WTC11 (cell line): ENCODE data around the gene VTA1. TPM values are rescaled to one million over a fixed set of nuclear protein-coding genes. Genes with fewer than 3 reads are reported as not detected.

ENCODE experiments used
- ATAC-seq: fragments of 200-7000 bp; cut with Tn5 transposase; 2 replicates; pipeline ENCODE4 v1.10.0; 2021; ENCODE audit warnings: mild to moderate bottlenecking, moderate library complexity
- CTCF ChIA-PET: fragments of 300-600 bp; sonication (Branson Sonifier 250); formaldehyde crosslinking; loops from one replicate; lab custom pipeline; 2021; ENCODE audit warnings: antibody characterized with exemption; lab: Charles Lee
- POLR2A ChIA-PET: fragments of 350-600 bp; sonication (Branson Sonifier 250); formaldehyde crosslinking; loops from one replicate; lab custom pipeline; 2021; ENCODE audit warnings: antibody characterized with exemption; lab: Charles Lee
- DNase-seq: peaks from one replicate; pipeline ENCODE4 v3.0.0; 2021; ENCODE audit warnings: low spot score
- H3K27ac Mint-ChIP-seq: 2 replicates; pipeline ENCODE4 v1.8.0; 2021; ENCODE audit warnings: mixed read lengths
- H3K27me3 Mint-ChIP-seq: 2 replicates; pipeline ENCODE4 v1.8.0; 2021; ENCODE audit warnings: low read depth, mild to moderate bottlenecking, moderate library complexity, mixed read lengths
- H3K36me3 Mint-ChIP-seq: 2 replicates; pipeline ENCODE4 v1.8.0; 2021; ENCODE audit warnings: mixed read lengths
- H3K4me1 Mint-ChIP-seq: 2 replicates; pipeline ENCODE4 v1.8.0; 2022; ENCODE audit warnings: mixed read lengths
- H3K4me3 Mint-ChIP-seq: 2 replicates; pipeline ENCODE4 v1.8.0; 2021; ENCODE audit warnings: mild to moderate bottlenecking, moderate library complexity, mixed read lengths
- H3K9me3 Mint-ChIP-seq: 2 replicates; pipeline ENCODE4 v1.8.0; 2021; ENCODE audit warnings: mixed read lengths
- ATF1 ChIP-seq: sonication (generic); formaldehyde crosslinking; IDR thresholded peaks from 2 replicates; pipeline ENCODE4 v1.8.1; 2023; ENCODE audit warnings: mild to moderate bottlenecking, moderate library complexity, missing genetic modification reagents
- RORB ChIP-seq: fragments of 250-450 bp; sonication (Bioruptor Pico); IDR thresholded peaks from 2 replicates; pipeline ENCODE4 v1.9.0; 2021; ENCODE audit warnings: mild to moderate bottlenecking
- ZNF138 ChIP-seq: sonication (generic); formaldehyde crosslinking; conservative IDR thresholded peaks from 2 replicates; pipeline ENCODE4 v1.8.1; 2022; ENCODE audit warnings: mild to moderate bottlenecking, moderate library complexity, missing genetic modification reagents
- ZNF232 ChIP-seq: sonication (generic); formaldehyde crosslinking; IDR thresholded peaks from 2 replicates; pipeline ENCODE4 v1.8.0; 2022; ENCODE audit warnings: mild to moderate bottlenecking, missing genetic modification reagents
- ZNF263 ChIP-seq: sonication (generic); formaldehyde crosslinking; IDR thresholded peaks from 2 replicates; pipeline ENCODE4 v1.8.1; 2022; ENCODE audit warnings: low read depth, mild to moderate bottlenecking, moderate library complexity, missing genetic modification reagents
- total RNA-seq: library from RNA; stranded (reverse); gene quantifications from 3 replicates; pipeline ENCODE4 v1.2.3, GENCODE V29; 2021
- TF ChIP-seq, protein P1 (sequence below): sonication (generic); formaldehyde crosslinking; IDR thresholded peaks from 2 replicates; pipeline ENCODE4 v1.8.1; 2023; ENCODE audit warnings: mild to moderate bottlenecking, missing genetic modification reagents
- TF ChIP-seq, protein P2 (sequence below): sonication (generic); formaldehyde crosslinking; IDR thresholded peaks from 2 replicates; pipeline ENCODE4 v1.8.0; 2022; ENCODE audit warnings: mild to moderate bottlenecking, missing genetic modification reagents
- TF ChIP-seq, protein P3 (sequence below): sonication (generic); formaldehyde crosslinking; IDR thresholded peaks from 2 replicates; pipeline ENCODE4 v1.8.1; 2023; ENCODE audit warnings: mild to moderate bottlenecking, missing genetic modification reagents, borderline replicate concordance
- TF ChIP-seq, protein P4 (sequence below): sonication (generic); formaldehyde crosslinking; IDR thresholded peaks from 2 replicates; pipeline ENCODE4 v1.8.1; 2022; ENCODE audit warnings: mild to moderate bottlenecking, moderate library complexity, missing genetic modification reagents
- TF ChIP-seq, protein P5 (sequence below): sonication (generic); formaldehyde crosslinking; IDR thresholded peaks from 2 replicates; pipeline ENCODE4 v1.8.1; 2023; ENCODE audit warnings: mild to moderate bottlenecking, moderate library complexity, missing genetic modification reagents
- TF ChIP-seq, protein P6 (sequence below): sonication (generic); formaldehyde crosslinking; IDR thresholded peaks from 2 replicates; pipeline ENCODE4 v1.8.1; 2022; ENCODE audit warnings: missing genetic modification reagents, borderline replicate concordance
- TF ChIP-seq, protein P7 (sequence below): fragments of 250-450 bp; sonication (Bioruptor Pico); IDR thresholded peaks from 2 replicates; pipeline ENCODE4 v1.9.0; 2021; ENCODE audit warnings: mild to moderate bottlenecking
- TF ChIP-seq, protein P8 (sequence below): sonication (generic); formaldehyde crosslinking; IDR thresholded peaks from 2 replicates; pipeline ENCODE4 v1.8.1; 2022; ENCODE audit warnings: low read depth, mild to moderate bottlenecking, moderate library complexity, missing genetic modification reagents, borderline replicate concordance

Gene VTA1
- total RNA-seq, 1 experiment from 2014 or later, result 55.4 TPM

DNA sequence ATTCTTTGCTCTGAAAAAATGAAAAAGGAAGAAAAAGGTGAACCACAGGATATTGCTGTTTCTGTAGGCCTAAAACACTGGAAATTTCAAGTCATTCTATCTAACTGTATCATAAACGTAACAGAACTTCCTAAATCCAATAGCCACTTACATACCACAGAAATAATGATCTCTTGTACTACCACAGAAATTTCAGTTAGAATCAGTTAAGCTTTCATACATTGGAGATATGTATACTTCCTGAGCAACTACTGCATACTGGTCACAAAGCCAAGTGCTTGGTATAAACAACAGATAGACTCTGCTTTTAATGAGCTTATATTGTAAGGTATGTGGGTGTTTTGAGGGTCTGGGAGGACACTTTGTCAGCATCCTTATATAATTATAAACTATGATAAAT lies 38.6 kb downstream of the VTA1 start:
- ChIA-PET CTCF (interaction anchor here (0.6 to 1.5 kb wide), 5 partner anchors 10 to 47 kb away, joined by 3 to 5 read pairs (median 3); partner anchors contain the start of genes NMBR and VTA1), POLR2A (no interaction called here)

More for the DNA sequence above, 38.6 kb downstream of the VTA1 start:
- ATAC-seq, result no peak
- H3K4me3 Mint-ChIP-seq, result no peak overlapping the region
- no peaks in the 10 kb centered on the region; the same call in none of the 2 replicates for H3K36me3 Mint-ChIP-seq
- TF ChIP-seq, protein P1, sequence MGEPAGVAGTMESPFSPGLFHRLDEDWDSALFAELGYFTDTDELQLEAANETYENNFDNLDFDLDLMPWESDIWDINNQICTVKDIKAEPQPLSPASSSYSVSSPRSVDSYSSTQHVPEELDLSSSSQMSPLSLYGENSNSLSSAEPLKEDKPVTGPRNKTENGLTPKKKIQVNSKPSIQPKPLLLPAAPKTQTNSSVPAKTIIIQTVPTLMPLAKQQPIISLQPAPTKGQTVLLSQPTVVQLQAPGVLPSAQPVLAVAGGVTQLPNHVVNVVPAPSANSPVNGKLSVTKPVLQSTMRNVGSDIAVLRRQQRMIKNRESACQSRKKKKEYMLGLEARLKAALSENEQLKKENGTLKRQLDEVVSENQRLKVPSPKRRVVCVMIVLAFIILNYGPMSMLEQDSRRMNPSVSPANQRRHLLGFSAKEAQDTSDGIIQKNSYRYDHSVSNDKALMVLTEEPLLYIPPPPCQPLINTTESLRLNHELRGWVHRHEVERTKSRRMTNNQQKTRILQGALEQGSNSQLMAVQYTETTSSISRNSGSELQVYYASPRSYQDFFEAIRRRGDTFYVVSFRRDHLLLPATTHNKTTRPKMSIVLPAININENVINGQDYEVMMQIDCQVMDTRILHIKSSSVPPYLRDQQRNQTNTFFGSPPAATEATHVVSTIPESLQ (CRISPR knock-in tag), result no peak
- TF ChIP-seq, protein P2, sequence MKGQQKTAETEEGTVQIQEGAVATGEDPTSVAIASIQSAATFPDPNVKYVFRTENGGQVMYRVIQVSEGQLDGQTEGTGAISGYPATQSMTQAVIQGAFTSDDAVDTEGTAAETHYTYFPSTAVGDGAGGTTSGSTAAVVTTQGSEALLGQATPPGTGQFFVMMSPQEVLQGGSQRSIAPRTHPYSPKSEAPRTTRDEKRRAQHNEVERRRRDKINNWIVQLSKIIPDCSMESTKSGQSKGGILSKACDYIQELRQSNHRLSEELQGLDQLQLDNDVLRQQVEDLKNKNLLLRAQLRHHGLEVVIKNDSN, result no peak
- TF ChIP-seq ZNF263 (CRISPR knock-in tag), result no peak
- no peak for TF ChIP-seq ZNF138 (CRISPR knock-in tag)
- no peak for TF ChIP-seq RORB (CRISPR knock-in tag)
- TF ChIP-seq ATF1 (CRISPR knock-in tag), result no peak
- TF ChIP-seq, protein P3, sequence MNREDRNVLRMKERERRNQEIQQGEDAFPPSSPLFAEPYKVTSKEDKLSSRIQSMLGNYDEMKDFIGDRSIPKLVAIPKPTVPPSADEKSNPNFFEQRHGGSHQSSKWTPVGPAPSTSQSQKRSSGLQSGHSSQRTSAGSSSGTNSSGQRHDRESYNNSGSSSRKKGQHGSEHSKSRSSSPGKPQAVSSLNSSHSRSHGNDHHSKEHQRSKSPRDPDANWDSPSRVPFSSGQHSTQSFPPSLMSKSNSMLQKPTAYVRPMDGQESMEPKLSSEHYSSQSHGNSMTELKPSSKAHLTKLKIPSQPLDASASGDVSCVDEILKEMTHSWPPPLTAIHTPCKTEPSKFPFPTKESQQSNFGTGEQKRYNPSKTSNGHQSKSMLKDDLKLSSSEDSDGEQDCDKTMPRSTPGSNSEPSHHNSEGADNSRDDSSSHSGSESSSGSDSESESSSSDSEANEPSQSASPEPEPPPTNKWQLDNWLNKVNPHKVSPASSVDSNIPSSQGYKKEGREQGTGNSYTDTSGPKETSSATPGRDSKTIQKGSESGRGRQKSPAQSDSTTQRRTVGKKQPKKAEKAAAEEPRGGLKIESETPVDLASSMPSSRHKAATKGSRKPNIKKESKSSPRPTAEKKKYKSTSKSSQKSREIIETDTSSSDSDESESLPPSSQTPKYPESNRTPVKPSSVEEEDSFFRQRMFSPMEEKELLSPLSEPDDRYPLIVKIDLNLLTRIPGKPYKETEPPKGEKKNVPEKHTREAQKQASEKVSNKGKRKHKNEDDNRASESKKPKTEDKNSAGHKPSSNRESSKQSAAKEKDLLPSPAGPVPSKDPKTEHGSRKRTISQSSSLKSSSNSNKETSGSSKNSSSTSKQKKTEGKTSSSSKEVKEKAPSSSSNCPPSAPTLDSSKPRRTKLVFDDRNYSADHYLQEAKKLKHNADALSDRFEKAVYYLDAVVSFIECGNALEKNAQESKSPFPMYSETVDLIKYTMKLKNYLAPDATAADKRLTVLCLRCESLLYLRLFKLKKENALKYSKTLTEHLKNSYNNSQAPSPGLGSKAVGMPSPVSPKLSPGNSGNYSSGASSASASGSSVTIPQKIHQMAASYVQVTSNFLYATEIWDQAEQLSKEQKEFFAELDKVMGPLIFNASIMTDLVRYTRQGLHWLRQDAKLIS (CRISPR knock-in tag), result no peak
- TF ChIP-seq, protein P4, sequence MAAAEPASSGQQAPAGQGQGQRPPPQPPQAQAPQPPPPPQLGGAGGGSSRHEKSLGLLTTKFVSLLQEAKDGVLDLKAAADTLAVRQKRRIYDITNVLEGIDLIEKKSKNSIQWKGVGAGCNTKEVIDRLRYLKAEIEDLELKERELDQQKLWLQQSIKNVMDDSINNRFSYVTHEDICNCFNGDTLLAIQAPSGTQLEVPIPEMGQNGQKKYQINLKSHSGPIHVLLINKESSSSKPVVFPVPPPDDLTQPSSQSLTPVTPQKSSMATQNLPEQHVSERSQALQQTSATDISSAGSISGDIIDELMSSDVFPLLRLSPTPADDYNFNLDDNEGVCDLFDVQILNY (CRISPR knock-in tag), result no peak
- TF ChIP-seq, protein P5, sequence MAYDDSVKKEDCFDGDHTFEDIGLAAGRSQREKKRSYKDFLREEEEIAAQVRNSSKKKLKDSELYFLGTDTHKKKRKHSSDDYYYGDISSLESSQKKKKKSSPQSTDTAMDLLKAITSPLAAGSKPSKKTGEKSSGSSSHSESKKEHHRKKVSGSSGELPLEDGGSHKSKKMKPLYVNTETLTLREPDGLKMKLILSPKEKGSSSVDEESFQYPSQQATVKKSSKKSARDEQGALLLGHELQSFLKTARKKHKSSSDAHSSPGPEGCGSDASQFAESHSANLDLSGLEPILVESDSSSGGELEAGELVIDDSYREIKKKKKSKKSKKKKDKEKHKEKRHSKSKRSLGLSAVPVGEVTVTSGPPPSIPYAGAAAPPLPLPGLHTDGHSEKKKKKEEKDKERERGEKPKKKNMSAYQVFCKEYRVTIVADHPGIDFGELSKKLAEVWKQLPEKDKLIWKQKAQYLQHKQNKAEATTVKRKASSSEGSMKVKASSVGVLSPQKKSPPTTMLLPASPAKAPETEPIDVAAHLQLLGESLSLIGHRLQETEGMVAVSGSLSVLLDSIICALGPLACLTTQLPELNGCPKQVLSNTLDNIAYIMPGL (CRISPR knock-in tag), result no peak
- TF ChIP-seq, protein P6, sequence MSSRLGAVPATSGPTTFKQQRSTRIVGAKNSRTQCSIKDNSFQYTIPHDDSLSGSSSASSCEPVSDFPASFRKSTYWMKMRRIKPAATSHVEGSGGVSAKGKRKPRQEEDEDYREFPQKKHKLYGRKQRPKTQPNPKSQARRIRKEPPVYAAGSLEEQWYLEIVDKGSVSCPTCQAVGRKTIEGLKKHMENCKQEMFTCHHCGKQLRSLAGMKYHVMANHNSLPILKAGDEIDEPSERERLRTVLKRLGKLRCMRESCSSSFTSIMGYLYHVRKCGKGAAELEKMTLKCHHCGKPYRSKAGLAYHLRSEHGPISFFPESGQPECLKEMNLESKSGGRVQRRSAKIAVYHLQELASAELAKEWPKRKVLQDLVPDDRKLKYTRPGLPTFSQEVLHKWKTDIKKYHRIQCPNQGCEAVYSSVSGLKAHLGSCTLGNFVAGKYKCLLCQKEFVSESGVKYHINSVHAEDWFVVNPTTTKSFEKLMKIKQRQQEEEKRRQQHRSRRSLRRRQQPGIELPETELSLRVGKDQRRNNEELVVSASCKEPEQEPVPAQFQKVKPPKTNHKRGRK, result no peak
- TF ChIP-seq, protein P7, sequence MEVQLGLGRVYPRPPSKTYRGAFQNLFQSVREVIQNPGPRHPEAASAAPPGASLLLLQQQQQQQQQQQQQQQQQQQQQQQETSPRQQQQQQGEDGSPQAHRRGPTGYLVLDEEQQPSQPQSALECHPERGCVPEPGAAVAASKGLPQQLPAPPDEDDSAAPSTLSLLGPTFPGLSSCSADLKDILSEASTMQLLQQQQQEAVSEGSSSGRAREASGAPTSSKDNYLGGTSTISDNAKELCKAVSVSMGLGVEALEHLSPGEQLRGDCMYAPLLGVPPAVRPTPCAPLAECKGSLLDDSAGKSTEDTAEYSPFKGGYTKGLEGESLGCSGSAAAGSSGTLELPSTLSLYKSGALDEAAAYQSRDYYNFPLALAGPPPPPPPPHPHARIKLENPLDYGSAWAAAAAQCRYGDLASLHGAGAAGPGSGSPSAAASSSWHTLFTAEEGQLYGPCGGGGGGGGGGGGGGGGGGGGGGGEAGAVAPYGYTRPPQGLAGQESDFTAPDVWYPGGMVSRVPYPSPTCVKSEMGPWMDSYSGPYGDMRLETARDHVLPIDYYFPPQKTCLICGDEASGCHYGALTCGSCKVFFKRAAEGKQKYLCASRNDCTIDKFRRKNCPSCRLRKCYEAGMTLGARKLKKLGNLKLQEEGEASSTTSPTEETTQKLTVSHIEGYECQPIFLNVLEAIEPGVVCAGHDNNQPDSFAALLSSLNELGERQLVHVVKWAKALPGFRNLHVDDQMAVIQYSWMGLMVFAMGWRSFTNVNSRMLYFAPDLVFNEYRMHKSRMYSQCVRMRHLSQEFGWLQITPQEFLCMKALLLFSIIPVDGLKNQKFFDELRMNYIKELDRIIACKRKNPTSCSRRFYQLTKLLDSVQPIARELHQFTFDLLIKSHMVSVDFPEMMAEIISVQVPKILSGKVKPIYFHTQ, result no peak
- no peak for TF ChIP-seq ZNF232 (CRISPR knock-in tag)
- TF ChIP-seq, protein P8, sequence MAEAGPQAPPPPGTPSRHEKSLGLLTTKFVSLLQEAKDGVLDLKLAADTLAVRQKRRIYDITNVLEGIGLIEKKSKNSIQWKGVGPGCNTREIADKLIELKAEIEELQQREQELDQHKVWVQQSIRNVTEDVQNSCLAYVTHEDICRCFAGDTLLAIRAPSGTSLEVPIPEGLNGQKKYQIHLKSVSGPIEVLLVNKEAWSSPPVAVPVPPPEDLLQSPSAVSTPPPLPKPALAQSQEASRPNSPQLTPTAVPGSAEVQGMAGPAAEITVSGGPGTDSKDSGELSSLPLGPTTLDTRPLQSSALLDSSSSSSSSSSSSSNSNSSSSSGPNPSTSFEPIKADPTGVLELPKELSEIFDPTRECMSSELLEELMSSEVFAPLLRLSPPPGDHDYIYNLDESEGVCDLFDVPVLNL (CRISPR knock-in tag), result no peak
- TF ChIP-seq, all 79 proteins: peak for 0
- 0 out of 2 replicates have a peak, but pooled peaks cover 7% of the 10 kb centered on the region for H3K4me1 Mint-ChIP-seq
- H3K9me3 Mint-ChIP-seq, result no peaks in the 10 kb centered on the region
- DNase-seq, result no peak
- no peak overlapping the region for H3K27ac Mint-ChIP-seq
- no peaks in the 10 kb centered on the region for H3K27me3 Mint-ChIP-seq
